Bronchial smooth muscle cell (primary cell): ENCODE measurements around the gene HDDC3. TPM values are rescaled to one million over a fixed set of nuclear protein-coding genes. Genes with fewer than 3 reads are reported as not detected.

Source experiments
- total RNA-seq: library from RNA; depleted of rRNA; stranded (reverse); fragments of >200 nt; gene quantifications from 2 replicates; pipeline ENCODE4 v1.2.1, GENCODE V29; 2014

Gene HDDC3
- 10.2 and 16.2 TPM in 2 replicates for total RNA-seq

GRCh38 chr15:90931828-90932659, at the start of gene HDDC3:
Gene HDDC3 (minus strand): TSS chr15:90932549. CDS start chr15:90932540, 9 bp downstream.

GRCh38 chr15:90954712-90955623, 22.6 kb upstream of the HDDC3 start, which contains the start of gene RCCD1:
Gene RCCD1 (plus strand): TSS chr15:90954884. CDS start chr15:90956735, 1,851 bp downstream.

GRCh38 chr15:90934949-90935751, 2.8 kb upstream of the HDDC3 start, which contains the start of gene UNC45A:
Gene UNC45A (plus strand): TSS chr15:90935285. CDS start chr15:90935325, 40 bp downstream.

GRCh38 chr15:90902840-90903732, 29.3 kb downstream of the HDDC3 start, which contains the start of gene MAN2A2:
Gene MAN2A2 (plus strand): TSS chr15:90903302. CDS start chr15:90904208, 906 bp downstream.

GRCh38 chr15:90883976-90884718, 48.2 kb downstream of the HDDC3 start, which contains the start of gene FES:
Gene FES (plus strand): TSS chr15:90884504. CDS start chr15:90885046, 542 bp downstream.

Other genes with a start within 250 kb of the HDDC3 start
- gene BLM, start 215.2 kb downstream of the HDDC3 start, total RNA-seq, result 0.60 and 1.1 TPM in 2 replicates
- 23.3 and 31.1 TPM in 2 replicates for gene FURIN, start 64.0 kb downstream of the HDDC3 start, total RNA-seq
- 30.7 and 52.2 TPM in 2 replicates for gene FES, start 48.0 kb downstream of the HDDC3 start, total RNA-seq
- 6.8 and 11.2 TPM in 2 replicates for gene MAN2A2, start 29.2 kb downstream of the HDDC3 start, total RNA-seq
- gene UNC45A, start 2.7 kb upstream of the HDDC3 start, total RNA-seq, result 103 and 124 TPM in 2 replicates
- gene RCCD1, start 22.3 kb upstream of the HDDC3 start, total RNA-seq, result 5.8 and 8.2 TPM in 2 replicates
- gene PRC1, start 62.0 kb upstream of the HDDC3 start, total RNA-seq, result 10.7 and 25.7 TPM in 2 replicates
- 11.5 and 12.1 TPM in 2 replicates for gene VPS33B, start 90.0 kb upstream of the HDDC3 start, total RNA-seq
- under 0.01 TPM in 2 replicates for gene SV2B, start 167.7 kb upstream of the HDDC3 start, total RNA-seq